ENCODE measurements around the gene PTPRK. TPM values are rescaled to one million over a fixed set of nuclear protein-coding genes. Genes with fewer than 3 reads are reported as not detected.
A peak's percentile ranks its signal among the peaks of the same experiment; 100 is the strongest.

Gene PTPRK
- total RNA-seq, 4 donors from 2014 or later = 88.0 to 187 (median 136) TPM

- Histone ChIP-seq H3K27me3 (peaks cover 4% of the 10 kb centered on the region), H3K4me3 (no peak overlapping the region), H3K4me1 (peaks cover 17 to 67% (median 35%) of the 10 kb centered on the region in 4 donors), H3K36me3 (no peaks in the 10 kb centered on the region), H3K9me3 (no peaks in the 10 kb centered on the region), H3K27ac (peak overlapping the region; percentile 52 to 59 (median 54))
- in situ Hi-C loops (cut with MboI; ENCODE audit: low pct_ligation_motif_present in 1 of 4, low pct_unique_long_range_greater_than_20kb in 1 of 4, low sequenced_read_pairs in 3 of 4) = loop anchor here in 1 of 4 donors (25.0 kb wide), 1 partner anchor 179 kb away; no protein-coding TSS in a partner anchor
- no peak for DNase-seq
- peak in 4 of 5 experiments; percentile 21 to 52 (median 26) for TF ChIP-seq CTCF (IDR thresholded peaks at IDR 0.05)
- TF ChIP-seq POLR2AphosphoS5 (IDR thresholded peaks at IDR 0.05) = no peak
- WGBS, 2 donors (ENCODE audit: low coverage in 1 of 2) = 0 to 14% methylated on average over 1 of the region's 1 CpG
- intact Hi-C loops (cut with DNase I; ENCODE audit: low total_unique reads) = no loop called here
Observed at GRCh38 chr6:128516514-128516898, 3.9 kb downstream of the PTPRK start.

- H3K4me3 ChIP-seq = no peak overlapping the region
- intact Hi-C loops (cut with DNase I; ENCODE audit: low total_unique reads) (no loop called here), in situ Hi-C loops (cut with MboI; ENCODE audit: low pct_ligation_motif_present in 1 of 4, low pct_unique_long_range_greater_than_20kb in 1 of 4, low sequenced_read_pairs in 3 of 4) (loop anchor here in 1 of 4 donors (25.0 kb wide), 1 partner anchor 179 kb away; no protein-coding TSS in a partner anchor)
- TF ChIP-seq CTCF (IDR thresholded peaks at IDR 0.05) (no peak), POLR2AphosphoS5 (IDR thresholded peaks at IDR 0.05) (no peak), EP300 (IDR thresholded peaks at IDR 0.05; ENCODE audit: low read depth) (no peak), POLR2A (IDR thresholded peaks at IDR 0.05) (no peak)
- peak overlapping the region; percentile 52 to 59 (median 54) for H3K27ac ChIP-seq
- DNase-seq = no peak
- WGBS, 2 donors (ENCODE audit: low coverage in 1 of 2) = 49 to 67% methylated on average over 6 of the region's 6 CpGs
- no peaks in the 10 kb centered on the region for H3K9me3 ChIP-seq
- H3K27me3 ChIP-seq = peaks cover 4% of the 10 kb centered on the region
- H3K36me3 ChIP-seq = no peaks in the 10 kb centered on the region
- H3K4me1 ChIP-seq = peaks cover 17 to 68% (median 39%) of the 10 kb centered on the region in 4 donors
Observed at GRCh38 chr6:128515550-128516513, 4.6 kb downstream of the PTPRK start.

- Histone ChIP-seq H3K4me3 (no peak overlapping the region), H3K27me3 (no peaks in the 10 kb centered on the region), H3K4me1 (peaks cover 17 to 84% (median 39%) of the 10 kb centered on the region in 4 donors), H3K36me3 (no peaks in the 10 kb centered on the region), H3K27ac (no peak overlapping the region), H3K9me3 (no peaks in the 10 kb centered on the region)
- WGBS, 2 donors (ENCODE audit: low coverage in 1 of 2) = 78 to 80% methylated on average over 1 to 3 of the region's 3 CpGs
- DNase-seq = no peak
- intact Hi-C loops (cut with DNase I; ENCODE audit: low total_unique reads) = no loop called here
- TF ChIP-seq EP300 (IDR thresholded peaks at IDR 0.05; ENCODE audit: low read depth) (no peak), CTCF (IDR thresholded peaks at IDR 0.05) (no peak), POLR2A (IDR thresholded peaks at IDR 0.05) (no peak), POLR2AphosphoS5 (IDR thresholded peaks at IDR 0.05) (no peak)
- in situ Hi-C loops (cut with MboI; ENCODE audit: low pct_ligation_motif_present in 1 of 4, low pct_unique_long_range_greater_than_20kb in 1 of 4, low sequenced_read_pairs in 3 of 4) = loop anchor here in 1 of 4 donors (25.0 kb wide), 1 partner anchor 177 kb away; no protein-coding TSS in a partner anchor
Observed at GRCh38 chr6:128513878-128514277, 6.5 kb downstream of the PTPRK start.

- Histone ChIP-seq H3K27ac (no peak overlapping the region), H3K4me1 (peaks cover 17 to 90% (median 46%) of the 10 kb centered on the region in 4 donors), H3K9me3 (no peaks in the 10 kb centered on the region), H3K27me3 (no peaks in the 10 kb centered on the region), H3K36me3 (no peaks in the 10 kb centered on the region), H3K4me3 (no peak overlapping the region)
- intact Hi-C loops (cut with DNase I; ENCODE audit: low total_unique reads) (no loop called here), in situ Hi-C loops (cut with MboI; ENCODE audit: low pct_ligation_motif_present in 1 of 4, low pct_unique_long_range_greater_than_20kb in 1 of 4, low sequenced_read_pairs in 3 of 4) (loop anchor here in 1 of 4 donors (25.0 kb wide), 1 partner anchor 175 kb away; no protein-coding TSS in a partner anchor)
- no peak for DNase-seq
- no peak for TF ChIP-seq POLR2AphosphoS5 (IDR thresholded peaks at IDR 0.05)
- no peak for TF ChIP-seq CTCF (IDR thresholded peaks at IDR 0.05)
- no peak for TF ChIP-seq POLR2A (IDR thresholded peaks at IDR 0.05)
- TF ChIP-seq EP300 (IDR thresholded peaks at IDR 0.05; ENCODE audit: low read depth) = no peak
- WGBS, 2 donors (ENCODE audit: low coverage in 1 of 2) = 48 to 51% methylated on average over 2 of the region's 2 CpGs
Observed at GRCh38 chr6:128512296-128512695, 8.1 kb downstream of the PTPRK start.

Measured in transverse colon (tissue), 4 donors.